Adrenal gland (tissue), 5 donors: ENCODE results near the gene ETFB.

Source experiments
- CTCF ChIP-seq, 6 experiments: fragments of 450-650 bp in 4 of 6; fragments of 200-600 bp in 2 of 6; sonication (generic) in 1 of 6; IDR thresholded peaks; 1 replicate in 5 of 6; 2 replicates in 1 of 6; pipeline versions ENCODE4 v1.5.1 to v1.8.0; 2016 to 2021; ENCODE audit warnings: antibody characterized with exemption in 6 of 6, mild to moderate bottlenecking in 2 of 6, moderate library complexity in 1 of 6
- POLR2A ChIP-seq, 2 donors: fragments of 450-650 bp; IDR thresholded peaks; one replicate each; pipeline ENCODE4 v1.6.1; 2017; ENCODE audit warnings: antibody characterized with exemption in 2 of 2, mild to moderate bottlenecking in 2 of 2, moderate library complexity in 1 of 2
- donor health status: DM: no; HTN: no; CAD: no.

- TF ChIP-seq CTCF (IDR thresholded peaks at IDR 0.05) = no peak
- no peak for TF ChIP-seq POLR2A (IDR thresholded peaks at IDR 0.05)
Measured at GRCh38 chr19:51295382-51296126, 70.6 kb downstream of the ETFB start.
